HG03457 (cell line): ENCODE measurements around the gene CATSPERE.

Source experiments
- ATAC-seq: cut with Tn5 transposase; IDR thresholded peaks from one replicate; pipeline ENCODE4 v1.9.1; 2021; ENCODE audit warnings: moderate number of reproducible peaks; ENCODE audit not compliant: unreplicated experiment

The CATSPERE gene, protein sequence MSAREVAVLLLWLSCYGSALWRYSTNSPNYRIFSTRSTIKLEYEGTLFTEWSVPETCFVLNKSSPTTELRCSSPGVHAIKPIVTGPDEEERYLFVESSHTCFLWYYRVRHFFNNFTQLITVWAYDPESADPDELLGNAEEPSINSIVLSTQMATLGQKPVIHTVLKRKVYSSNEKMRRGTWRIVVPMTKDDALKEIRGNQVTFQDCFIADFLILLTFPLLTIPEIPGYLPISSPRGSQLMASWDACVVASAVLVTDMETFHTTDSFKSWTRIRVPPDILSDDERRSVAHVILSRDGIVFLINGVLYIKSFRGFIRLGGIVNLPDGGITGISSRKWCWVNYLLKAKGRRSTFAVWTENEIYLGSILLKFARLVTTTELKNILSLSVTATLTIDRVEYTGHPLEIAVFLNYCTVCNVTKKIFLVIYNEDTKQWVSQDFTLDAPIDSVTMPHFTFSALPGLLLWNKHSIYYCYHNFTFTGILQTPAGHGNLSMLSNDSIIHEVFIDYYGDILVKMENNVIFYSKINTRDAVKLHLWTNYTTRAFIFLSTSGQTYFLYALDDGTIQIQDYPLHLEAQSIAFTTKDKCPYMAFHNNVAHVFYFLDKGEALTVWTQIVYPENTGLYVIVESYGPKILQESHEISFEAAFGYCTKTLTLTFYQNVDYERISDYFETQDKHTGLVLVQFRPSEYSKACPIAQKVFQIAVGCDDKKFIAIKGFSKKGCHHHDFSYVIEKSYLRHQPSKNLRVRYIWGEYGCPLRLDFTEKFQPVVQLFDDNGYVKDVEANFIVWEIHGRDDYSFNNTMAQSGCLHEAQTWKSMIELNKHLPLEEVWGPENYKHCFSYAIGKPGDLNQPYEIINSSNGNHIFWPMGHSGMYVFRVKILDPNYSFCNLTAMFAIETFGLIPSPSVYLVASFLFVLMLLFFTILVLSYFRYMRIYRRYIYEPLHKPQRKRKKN

DNA sequence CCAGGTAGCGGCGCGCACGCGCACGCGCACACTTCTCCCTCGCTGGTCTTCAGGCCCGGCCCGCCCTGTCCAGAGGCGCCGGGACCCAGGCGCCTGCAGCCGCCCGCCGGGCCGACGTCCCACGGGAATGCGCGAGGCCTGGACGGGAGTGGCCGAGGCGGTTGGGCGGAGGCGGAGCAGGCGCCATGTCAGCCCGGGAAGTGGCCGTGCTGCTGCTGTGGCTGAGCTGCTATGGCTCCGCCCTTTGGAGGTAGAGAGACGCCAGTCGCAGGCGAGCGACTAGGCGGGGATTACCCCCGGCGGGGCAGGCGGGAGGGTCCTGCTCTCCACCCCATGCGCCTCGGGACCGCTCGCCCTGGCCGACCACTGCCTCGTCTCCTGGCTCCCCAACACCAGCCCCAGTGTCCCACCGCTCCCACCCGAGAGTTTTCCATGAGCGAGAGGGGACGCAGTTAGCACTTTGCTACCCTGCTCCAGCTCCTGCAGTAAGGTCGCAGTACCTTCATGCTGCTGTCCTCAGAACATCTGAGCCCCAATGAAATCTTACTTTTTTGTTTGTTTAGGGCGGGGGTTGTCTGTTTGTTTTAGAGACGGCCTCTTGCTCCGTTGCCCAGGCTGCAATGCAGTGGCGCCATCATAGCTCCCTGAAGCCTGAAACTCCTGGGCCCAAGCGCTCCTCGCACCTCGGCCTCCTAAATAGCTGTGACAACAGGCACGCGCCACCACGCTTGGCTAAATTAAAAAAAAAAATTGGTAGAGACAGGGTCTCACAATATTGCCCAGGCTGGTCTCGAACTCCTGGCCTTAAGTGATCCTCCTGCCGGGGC, at the start of gene CATSPERE:
Gene CATSPERE (plus strand): TSS at position 29 of the 827 bp plus-strand sequence. CDS start 157 bp downstream, at position 186.
- peak; percentile 98 for ATAC-seq

DNA sequence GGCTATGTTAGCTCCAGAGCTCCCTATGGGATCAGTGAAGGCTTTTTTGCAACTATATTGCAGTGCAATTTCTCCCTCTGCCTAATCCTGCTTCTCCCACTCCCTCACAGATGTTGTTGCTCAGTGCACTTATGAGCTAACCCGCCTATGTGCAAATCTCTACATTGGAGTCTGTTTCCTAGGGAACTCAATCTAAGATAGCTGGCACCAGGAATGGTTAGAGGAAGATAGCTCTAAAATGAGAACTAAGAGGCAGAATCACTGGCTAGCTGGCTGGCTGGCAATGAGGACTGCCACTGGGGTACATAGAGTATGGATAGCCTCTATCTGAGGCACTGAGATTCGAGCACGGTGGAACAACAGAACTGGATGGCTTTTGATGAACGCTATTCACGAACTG, 48.9 kb upstream of the CATSPERE start:
- ATAC-seq, result no peak

DNA sequence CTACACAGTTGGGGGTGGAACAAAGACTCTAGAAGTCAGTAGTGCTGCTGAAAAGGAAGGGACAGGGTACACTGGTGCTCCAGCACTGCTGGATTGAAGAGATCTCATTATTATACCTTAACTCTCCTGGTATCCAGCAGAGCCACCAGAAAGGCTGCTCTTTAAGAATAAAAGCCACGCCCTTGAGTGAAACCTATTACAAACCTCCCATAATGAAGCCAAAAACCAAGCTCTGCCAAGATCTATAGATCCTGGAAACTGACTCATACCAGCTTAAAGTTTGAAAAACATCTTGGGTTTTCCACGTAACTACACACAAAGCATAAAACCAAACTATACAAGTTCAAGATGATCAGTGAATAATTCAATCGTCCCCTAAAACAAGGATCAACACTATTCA, 47.3 kb upstream of the CATSPERE start:
- ATAC-seq, result no peak

DNA sequence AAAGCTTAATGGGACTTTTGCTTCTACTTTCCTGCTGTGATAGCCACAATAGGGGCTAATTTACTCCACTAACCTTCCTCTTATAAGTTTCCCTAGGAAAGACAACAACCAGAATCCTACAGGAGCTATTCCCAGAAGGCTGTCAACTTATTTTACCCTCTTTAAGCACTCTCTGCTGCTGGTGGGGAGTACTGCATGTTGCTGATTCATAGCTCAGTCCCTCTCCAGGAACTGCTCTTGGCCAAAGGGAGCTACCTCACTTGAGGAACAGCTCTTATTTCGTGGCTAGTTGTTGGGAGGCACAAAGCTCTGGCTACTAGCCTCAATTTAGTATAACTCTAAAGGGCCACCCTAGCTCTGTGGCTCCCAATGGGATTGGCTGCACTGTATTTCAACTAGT, 46.5 kb upstream of the CATSPERE start:
- no peak for ATAC-seq

DNA sequence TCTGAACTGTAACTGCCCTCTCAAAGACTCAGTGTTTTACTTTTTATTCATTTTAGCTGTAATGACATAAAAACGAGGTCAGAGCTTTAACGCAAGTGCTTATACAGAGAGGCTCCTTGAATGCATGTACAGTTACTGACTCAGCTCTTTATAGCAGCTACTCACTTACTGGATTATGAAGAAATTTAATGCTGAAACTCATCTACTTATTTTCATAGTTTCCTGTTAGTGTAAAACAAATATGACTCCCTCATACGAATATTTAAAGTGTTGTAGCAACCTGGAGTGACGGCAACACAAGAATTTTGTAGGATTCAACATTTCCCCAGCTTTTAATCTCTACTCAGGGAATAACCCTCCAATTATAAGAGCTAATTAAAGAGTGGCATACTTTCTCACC, 42.0 kb upstream of the CATSPERE start:
- ATAC-seq, result no peak

DNA sequence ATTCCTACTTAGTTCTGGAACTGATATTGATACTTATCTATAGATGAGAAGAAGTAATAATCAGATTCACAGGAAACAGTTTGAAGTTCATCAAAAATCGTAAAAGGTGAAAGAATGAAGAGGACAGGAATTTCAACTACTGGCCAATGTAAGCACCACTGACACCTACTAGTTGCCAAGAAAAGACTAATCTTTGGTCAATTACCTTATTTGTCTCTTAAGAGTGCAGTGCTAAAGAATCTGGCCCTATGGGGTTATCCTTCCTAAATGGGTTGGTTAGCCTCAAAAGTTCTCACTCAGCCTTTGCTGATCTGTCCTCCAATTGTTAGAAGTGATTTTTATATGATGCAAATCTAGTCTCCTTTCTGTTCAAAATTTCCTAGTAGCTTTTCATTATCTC, 38.9 kb upstream of the CATSPERE start:
- ATAC-seq, result no peak

DNA sequence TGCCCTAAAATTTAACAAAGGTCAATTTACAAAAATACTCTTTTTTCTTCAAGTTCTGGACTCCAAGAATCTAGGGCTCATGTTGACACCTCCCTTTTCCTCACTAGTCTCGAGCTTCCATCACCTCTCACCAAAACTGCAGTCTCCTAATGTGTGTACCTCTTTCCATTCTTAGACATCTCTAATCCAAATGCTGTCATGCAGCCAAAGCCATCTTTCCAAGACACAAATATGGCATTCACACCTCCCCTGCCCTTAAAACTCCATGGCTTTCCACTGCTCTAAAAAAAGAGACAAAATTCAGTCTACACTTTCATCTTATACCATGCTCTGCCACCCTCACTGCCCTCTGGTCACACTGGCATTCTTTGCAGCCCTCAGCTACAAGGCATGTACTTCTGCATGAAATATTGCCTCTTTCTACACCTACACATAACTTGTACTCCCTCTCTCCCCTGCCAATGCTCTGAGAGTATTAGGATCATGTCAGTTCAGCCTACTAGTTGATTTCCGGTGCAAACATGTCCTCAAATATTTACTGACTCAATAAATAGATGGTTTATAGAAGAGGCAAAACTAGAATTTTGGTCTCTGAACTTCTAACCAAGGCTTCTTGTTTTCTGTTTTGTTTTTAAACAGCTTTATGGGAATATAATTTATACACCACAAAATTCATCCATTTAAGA, 36.3 kb upstream of the CATSPERE start:
- no peak for ATAC-seq

DNA sequence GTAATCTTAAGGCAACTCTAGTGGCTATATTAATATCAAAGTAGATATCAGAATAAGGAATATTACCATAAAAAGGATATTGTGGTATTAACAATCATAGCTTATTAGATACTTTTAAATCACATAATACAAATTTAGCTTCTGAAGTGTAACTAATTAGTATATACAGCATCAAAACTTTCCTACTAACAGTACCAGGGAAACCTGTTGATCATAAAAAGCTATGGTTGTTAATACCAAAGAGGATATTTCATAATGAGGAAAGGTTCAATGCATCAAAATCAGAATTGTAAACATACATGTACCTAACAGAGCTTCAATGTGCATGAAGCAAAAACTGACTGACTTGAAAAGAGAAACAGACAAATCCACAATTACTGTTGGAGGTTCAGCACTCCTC, 33.4 kb upstream of the CATSPERE start:
- no peak for ATAC-seq

DNA sequence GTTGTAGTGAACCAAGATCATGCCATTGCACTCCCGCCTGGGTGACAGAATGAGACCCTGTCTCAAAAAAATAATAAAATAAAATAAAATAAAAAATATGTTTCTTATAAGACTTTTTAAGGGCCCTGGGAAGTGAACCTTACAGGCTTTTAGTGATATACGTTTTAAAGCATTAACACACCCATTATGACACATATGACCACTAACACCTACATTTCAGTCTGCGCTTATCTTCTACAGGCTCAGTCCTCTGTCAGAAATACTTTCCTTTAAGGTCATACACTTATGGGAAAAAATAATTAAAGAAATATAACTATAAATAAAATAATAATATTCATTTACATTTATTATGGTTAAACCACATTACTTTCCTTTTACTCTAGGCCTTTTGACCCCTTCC, 31.3 kb upstream of the CATSPERE start:
- no peak for ATAC-seq

DNA sequence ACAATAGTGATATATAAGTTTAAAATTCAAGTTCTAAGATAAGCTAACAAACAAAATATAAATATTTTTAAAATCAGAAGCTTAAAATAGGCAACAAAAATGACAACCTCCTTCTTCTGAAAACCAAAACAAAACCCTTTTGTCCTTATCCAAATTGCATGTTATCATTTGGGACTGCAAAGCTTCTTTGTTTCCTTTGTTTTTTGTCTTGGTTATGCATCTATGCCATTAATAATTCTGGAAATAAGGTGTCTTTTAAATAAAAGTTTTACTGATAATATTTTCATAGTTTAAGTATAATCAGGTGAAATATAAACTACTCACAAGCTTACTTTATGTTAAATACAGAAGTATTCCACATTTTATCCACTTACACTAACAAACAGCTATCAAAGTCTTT, 29.9 kb upstream of the CATSPERE start:
- no peak for ATAC-seq

DNA sequence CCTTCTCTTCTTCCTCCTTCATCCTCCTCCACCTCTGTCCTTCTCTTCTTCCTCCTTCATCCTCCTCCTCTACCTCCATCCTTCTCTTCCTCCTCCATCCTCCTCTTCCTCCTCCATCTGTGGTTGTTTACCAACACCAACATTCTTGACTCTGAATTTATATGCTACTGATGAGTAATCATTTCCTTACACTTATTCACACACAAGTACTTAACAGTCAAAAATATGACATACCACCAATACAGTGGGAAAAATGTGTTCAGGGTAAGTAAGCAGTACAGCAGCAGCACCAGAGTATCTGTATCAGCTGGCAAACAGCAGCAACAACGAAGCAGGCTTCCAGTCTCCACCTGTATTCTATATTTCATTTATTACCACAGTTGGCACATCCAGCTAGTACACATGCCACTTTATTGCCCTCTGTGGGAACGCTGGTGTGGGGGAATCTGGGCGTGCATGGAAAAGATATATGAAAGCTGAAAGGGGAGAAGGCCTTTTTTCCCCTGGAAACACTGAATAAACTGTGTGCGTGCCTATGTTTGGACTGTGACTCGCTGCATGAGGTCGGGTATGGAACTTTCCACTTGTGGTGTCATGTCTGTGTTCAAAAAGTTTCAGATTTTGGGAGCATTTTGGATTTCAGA, 25.4 kb upstream of the CATSPERE start:
- ATAC-seq, result no peak

DNA sequence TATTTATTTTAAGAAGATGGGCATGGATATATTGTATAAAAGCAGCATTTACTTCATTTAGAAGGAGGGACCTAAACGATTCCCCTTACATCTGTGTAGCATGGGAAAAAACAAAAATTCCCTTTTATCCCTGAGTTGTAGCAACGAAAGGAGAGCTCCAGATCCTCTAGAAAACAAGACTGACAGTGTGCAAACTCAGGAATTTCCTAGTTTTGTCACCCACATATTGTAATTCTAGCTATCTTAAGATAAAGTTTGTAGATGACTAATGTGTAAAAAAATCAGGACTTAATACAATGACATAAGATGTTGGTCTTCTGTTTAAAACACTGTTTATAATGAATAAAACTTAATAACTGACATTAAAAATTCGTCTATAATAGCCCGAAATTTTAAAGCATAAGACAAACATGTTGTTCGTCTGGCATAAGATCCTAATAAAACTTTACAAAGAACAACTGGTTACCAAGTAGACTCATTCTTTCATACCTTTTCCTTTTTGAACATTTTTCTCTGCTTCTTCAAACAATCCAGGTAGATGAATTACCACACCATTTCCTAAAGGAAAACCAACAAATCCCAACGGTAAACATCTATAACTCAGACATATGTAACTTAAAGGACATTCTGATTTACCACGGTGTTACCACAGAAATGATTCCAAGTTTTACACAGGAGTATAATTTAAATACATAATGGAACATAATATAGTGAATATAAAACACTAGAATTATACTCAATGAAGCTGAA, 24.6 kb upstream of the CATSPERE start:
- no peak for ATAC-seq

DNA sequence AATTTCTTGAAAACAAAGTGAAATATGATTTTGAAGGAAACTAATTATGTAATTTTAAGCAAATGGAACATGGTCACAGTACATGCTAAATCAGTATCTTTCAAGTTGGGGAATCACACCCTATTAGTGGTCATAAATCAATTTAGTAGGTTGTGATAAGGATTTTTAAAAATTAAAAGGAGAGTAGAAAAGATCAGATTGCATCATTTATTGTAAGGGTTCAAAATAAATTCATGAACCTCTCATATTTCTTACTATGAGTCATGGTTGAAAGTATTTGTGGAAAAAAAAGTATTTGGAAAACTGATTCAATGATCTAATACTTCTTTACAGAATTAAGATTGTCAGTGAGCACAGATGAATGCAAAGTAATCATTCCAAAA, 24.0 kb upstream of the CATSPERE start:
- ATAC-seq, result no peak

DNA sequence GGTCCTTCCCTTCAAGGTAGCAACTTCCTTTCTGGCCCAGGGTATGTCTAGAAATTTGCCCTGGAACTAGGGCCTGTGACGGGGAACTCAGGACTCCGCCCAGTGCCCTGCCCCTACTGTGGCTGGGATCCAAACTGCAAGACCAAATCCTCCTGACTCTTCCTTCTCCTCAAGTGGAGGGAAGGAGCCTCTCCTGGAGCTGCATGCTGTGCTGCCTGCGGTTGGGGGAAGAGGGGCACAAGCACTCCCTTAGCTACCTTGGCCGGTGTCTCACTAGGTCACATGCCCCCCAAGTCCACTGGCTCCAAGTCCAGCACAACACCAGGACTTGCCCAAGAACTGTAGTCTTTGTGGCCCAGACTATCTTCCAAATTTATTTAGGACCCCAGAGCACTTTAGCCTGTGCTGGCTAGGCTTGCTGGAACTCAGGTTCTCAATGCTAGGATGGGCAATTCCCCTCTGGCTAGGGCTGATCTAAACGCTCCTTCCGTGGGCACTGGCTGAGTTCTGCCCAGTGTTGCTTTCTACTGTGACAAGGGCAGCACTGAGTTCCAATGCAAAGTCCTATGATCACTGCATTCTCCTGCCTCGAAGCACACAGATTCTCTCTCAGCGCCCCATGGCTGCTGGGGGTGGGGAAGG, 21.6 kb upstream of the CATSPERE start:
- no peak for ATAC-seq

DNA sequence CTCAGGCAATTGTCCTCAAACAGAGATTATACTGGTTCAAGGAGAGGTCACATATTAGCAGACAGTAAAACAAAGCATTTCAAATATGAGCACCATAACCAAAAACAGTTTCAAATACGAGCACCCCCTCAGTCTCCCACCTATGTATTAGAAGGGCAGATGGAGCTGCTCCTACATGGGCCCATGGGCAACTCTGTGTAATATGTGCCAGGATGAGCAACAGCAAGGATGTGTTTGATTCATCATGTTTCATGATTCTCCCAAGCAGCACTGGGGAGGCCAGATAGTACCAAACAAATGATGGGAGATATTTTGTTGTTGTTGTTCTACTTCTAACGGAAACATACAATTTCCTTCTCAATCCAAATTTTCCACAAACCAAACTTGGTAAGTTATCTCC, 18.2 kb upstream of the CATSPERE start:
- no peak for ATAC-seq

DNA sequence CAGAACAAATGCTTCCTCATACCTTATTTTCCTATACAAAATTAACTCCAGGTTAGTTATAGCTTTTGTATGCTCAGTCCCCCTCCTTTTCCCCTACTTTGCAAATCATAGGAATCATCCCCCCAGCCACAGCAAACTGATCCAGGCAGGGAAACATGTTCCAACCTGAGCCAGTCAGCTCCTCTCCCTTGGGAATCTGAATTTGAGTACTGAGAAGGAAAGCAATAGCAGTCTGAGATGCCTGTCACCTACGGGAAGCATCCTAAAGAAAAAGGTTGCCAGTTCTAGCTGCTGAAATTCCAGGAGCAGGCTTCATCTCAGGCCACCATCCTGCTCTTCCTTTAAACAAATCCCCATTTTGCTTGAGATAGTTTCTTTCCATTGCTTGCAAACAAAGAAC, 16.2 kb upstream of the CATSPERE start:
- ATAC-seq, result no peak

DNA sequence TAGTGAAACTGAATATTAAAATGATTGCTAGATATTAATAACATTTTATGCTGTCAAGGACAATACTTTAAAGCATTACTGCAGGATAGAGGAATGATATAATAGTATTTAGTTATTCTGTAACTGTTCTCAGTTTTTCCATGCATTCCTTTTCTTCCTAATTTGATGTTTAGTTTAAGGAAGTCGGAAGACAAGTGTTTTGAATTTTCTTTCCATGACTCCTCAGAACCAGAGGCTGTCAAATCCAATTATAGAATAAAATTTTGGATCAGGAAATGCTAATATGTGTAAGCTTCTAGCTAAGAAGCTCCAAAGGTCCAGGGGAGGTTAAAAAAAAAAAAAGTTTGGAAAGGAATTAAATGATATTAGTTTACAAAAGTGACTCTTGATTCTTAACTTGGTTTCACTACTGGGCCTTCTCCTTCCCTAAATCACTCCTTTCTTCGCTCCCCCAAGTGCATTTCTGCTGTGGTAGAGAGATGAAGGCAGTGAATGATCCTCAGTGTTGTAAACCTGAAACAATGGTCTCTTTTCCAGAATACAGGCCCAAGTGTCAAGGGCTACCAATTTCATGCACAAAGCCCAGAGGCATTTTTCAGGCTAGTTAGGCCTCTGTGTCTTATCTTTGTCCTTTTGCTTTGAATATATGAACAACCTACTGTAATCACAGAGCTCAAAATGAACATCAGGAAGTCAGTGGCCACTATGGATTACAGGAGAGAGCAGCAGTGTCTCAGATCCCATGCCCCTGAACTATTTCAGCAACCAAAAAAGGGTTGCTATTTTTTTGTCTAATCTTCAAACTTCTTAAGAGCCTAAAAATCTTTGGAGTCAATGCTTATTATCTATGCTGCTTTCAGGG, 15.5 kb upstream of the CATSPERE start:
- ATAC-seq, result no peak

DNA sequence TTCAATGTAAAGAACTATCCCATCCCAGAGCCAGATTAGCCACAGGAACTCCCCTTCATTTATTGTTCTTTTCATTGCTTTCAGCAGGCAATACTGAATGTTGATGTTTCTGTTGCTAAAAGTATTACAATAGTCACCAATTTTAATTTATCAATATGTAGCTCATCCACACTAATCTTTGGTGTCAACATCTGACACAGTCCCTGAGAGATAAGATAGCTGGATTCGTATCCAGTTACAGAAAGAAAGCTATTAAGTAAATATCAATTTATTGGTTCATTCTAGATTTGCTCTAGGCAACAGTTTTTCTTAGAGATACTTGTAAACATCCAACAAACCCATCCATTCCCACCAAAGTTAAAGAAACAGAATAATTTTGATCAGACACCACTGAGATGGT, 14.0 kb upstream of the CATSPERE start:
- no peak for ATAC-seq
